GM19025 (cell line): ENCODE data around the gene PAFAH2.

Experiments
- ATAC-seq: cut with Tn5 transposase; IDR thresholded peaks from one replicate; pipeline ENCODE4 v1.9.1; 2021; ENCODE audit warnings: mild to moderate bottlenecking, low read depth, moderate library complexity; ENCODE audit not compliant: unreplicated experiment

The PAFAH2 gene

DNA sequence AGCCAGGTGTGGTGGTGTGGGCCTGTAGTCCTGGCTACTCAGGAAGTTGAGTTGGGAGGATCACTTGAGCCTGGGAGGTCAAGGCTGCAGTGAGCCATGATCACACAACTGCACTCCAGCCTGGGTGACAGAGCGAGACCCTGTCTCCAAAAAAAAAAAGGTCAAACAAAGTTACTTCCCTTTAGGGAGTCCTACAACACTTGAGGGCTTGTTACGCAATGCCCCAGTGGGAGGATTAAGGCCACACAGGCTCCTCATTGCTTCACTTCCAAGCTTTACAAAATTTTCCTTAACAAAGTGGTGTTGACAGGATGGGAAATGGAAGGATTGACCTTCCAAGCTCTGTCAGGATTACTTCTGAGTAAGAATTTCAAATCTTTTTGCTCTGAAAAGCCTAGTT lies 17.5 kb upstream of the PAFAH2 start:
- no peak for ATAC-seq

DNA sequence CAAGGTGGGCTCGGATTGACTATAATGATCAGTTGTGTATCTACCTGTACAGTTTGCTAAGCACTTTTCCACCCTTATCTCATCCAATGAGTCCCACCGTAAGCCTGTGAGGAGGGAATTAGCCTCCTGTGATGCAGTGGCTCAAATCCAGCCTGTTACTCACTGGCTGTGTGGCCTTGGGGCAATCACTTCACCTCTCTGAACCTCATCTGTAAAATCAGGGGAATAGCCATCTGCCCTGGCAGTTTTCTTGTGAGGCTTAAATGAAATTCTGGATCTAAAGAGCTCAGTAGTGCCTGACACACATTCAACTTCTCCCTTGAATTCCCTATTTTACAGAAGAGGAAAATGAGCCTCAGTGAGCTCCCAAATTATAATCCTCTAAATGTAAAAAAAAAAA lies 16.3 kb upstream of the PAFAH2 start:
- no peak for ATAC-seq

DNA sequence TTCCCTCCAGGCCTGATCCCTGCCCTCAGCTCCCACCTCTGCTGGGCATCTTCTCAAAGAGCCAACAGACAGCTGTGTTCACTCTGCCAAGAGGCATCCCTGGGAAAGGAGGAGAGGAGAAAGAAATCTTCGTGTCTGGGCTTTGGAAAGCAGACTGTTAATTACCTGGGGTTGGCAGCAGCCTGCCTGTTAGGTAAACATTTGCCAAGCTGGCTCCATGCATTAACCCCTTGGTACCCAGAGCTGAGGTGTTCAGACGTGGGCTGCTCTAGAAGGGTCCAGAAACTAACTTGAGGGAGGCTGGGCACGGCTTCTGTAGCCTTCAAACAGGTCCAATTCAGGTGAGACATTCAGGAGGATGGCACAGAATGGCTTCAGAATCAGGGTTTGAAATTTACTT lies 15.0 kb upstream of the PAFAH2 start:
- ATAC-seq: no peak

DNA sequence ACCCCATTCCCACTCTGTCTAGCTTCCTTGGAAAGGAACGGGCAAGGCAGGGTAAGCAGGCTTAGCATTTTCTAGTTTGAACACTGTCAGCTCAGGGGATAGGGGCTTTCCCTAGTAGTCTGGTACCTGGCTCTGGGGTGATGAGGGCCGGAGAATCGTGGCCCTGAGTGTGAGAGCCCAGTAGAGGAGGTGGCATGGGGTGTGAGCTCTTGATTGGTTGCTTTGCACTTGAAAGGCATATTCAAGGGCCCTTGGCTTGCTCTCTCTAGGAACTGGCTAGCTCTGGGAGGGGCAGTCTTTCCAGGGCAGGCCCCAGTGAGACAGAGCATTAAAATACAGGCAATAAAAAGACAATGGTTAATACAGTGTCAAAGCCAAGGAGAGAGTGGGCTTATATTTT lies 13.0 kb upstream of the PAFAH2 start:
- ATAC-seq: no peak

DNA sequence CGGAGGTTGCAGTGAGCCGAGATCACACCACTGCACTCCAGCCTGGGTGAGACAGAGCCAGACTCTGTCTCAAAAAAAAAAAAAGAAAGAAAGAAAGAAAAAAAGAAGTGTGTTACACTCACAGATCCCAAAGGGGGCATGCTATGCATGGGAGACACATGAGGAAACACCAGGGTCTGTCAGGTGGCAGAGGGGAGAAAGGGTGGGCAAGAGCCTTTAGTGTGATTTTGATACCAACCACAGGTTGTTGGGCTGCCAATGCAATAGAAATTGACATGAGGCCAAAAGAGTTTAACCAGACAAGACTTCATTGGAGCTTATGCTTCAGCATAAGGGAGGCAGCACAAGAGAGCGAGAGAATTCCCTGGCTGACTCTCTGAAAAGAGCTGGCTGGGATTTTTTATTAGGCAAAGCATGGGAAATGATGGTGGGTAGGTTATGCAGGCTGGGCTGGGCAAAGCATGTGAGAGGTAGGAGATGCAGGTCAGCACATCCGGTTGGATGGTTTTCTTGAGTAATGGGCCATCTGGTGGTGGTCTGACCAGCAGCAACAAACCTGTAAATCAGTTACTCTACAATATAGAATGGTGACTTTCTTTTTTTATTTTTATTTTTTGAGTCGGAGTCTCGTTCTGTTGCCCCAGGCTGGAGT lies 12.1 kb upstream of the PAFAH2 start:
- ATAC-seq: no peak

DNA sequence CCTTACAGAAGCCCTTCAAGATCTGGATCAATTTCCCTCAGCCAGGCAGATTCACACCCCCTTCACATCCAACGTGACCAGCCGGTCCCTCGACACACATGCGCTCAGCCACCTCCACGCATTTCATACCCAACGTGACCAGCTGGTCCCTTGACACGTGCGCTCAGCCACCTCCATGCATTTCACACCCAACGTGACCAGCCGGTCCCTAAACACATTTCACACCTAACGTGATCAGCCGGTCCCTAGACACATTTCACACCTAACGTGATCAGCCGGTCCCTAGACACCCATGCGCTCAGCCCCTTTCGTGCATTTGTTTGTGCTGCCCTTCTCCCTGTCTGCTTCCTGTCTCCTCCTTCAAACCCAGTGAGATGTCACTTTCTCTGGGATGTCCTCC lies 8.8 kb upstream of the PAFAH2 start:
- ATAC-seq: no peak

DNA sequence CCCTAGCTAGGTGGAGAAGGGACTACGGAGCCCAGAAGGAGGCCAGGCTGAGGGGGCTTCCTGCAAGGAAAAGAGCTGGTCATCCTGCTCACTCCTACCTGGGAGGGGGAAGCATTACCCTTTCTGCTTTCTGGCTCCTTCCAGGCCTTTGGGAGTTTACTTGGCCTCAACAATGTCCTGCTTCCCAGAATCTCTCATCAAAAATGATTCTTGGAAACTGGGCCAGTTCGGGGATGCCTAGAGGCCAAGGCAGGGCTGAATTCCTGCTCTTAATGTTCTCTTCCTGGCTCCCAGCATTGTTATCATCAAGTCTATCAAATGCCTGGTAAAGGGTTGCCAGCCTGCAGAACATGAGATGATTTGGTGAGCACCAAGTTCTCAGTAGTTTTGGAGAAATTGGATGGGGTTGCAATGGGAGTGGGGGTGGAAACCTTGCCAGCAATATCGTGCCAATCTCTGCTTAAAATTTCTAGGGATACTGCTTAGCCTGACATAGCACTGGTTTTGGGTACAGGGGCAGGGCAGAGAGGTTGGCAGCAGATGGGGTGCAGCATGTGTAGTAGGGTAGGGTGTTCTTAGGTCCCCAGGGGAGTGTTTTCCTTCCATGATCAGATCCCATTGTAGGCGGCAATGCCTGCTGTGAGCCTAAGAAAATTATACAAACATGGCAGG lies 7.7 kb upstream of the PAFAH2 start:
- ATAC-seq: no peak

DNA sequence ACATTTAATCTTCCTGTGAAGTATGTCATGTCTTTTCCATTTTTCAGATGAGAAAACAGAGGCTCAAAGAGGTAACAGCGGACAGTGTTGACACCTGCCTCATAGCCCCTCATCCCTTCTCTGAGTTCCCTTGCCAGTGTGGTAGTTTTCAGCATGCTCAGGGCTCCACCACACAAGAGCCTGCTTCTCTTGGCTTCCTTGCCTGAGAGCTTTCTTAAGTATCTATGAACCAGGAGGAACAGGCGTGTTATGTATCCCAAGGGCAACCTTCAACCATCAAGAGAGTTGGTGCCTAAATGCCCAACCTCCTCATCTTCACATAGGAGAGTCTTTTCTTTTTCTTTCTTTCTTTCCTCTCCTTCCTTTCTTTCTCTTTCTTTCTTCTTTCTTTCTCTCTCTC lies 5.9 kb upstream of the PAFAH2 start:
- no peak for ATAC-seq

DNA sequence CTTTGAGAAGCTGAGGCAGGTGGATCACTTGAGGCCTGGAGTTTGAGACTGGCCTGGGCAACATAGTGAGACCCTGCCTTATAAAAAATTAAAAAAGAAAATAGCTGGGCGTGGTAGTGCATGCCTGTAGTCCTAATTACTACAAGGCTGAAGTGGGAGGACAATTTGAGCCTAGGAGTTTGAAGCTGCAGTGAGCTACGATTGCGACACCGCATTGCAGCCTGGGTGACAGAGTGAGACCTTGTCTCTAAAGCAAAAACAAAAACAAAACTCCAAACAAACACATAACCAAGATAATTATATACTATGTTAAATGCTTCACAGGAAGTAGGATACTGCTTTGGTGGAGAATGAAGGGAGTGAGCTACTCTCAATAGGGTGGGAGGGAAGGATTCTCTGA lies 5.4 kb upstream of the PAFAH2 start:
- ATAC-seq: no peak

DNA sequence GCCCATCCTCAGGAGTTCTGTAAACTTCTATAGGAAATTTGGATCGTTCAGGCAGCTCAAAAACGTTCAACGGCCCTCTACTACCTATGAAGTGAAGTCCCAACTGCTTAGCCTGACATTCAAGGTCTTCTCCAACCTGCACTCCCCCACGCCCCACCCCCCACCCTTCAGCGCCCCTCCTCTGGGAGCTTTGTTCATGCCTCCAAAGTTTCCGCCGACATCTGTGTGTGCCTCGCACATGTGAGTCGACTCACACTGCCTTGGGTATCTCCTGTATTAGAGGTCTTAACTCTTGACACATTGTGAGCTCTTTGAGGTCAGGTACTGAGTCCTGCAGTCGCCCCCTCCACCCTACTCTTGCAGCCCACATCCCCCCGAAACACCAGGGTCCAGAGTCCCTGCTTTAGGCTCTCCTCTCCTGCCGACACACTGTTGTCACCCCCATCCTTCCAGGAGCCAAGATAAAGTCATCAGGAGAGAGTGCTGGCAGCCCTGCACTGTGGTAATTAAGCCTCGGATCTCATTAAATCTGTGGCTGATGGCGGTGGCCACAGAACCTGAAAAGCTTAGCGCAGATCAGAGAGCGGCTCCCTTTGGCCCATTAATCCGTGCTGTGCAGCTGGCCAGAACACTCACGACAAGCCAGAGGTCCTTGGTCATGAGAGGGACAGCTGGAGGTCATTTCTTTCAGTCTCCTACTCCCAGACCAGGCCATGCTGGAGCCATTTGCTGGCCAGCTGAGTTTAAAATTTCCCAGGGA lies 1.4 kb upstream of the PAFAH2 start:
- ATAC-seq: no peak

DNA sequence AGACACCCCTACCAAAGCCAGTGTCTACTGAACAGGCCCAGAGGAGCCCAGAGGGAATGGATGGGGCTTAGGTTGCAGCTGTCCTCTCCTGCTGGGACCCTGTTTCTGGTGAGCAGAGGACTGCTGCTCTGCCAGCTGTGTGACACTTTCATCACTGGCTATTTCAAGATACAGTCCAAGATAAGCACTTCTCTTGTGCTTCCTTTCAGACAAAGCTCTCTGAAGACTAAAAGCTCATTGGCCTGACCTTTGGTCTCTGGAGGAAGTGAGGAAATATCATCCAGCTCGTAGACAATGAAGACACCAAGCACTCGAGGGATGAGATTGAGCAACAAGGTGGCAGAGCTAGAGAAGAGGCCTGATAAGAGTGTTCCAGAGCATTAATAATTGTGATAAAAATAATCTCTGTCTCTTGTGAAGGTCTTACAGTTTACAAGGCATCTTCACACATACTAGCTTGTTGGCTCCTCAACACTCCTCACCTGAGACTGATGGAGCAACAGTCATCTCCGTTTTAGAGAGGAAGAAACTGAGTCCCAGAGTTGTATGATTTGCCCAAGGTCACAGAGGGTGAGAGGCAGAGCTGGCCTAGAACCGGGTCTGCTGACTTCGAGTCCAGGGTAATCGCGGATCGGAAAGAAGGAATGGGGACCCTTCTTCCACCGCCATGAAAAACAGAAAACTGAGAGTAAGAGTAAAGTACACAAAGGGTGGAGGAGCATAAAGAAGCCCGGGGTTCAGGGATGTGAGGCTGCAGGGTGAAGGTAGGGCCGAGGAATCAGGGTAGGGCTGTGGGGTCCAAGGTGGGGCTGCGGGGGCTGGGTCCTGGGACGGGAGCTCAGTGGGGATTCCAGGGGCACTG lies 666 bp downstream of the PAFAH2 start:
- ATAC-seq: no peak

DNA sequence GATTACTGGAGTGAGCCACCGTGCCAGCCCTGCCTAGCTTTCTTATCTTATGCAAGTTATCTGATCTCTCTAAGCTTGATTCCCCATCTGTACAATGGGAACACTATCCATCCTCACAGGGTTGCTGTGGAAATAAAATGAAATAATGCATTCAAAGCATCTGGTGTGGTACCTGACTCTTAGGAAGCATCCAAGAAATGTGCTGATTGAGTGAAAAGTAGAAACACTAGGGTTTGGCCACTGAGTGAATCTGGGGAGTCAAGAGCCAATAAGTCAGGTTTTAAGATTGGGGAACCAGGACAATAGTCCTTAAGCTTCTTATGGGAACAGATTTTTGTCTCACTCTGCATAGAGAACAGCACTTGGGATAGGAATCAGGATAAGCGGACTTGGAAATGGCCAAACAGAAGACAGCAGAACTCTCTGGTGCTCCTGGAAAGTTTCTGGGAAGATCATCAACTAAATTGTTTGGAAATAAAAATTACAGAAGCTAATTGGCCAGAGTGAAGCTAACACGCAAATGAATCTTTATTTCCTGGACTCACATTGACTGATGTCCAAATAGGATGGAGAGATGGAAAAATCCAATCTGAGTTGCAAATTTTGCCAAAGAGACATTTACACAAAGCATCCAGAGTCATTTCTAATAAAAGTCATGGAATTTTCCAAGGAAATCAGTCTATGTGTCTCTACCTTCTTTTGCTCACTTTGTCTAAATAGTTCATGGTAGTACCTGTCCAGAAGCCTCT lies 3.3 kb downstream of the PAFAH2 start:
- no peak for ATAC-seq

DNA sequence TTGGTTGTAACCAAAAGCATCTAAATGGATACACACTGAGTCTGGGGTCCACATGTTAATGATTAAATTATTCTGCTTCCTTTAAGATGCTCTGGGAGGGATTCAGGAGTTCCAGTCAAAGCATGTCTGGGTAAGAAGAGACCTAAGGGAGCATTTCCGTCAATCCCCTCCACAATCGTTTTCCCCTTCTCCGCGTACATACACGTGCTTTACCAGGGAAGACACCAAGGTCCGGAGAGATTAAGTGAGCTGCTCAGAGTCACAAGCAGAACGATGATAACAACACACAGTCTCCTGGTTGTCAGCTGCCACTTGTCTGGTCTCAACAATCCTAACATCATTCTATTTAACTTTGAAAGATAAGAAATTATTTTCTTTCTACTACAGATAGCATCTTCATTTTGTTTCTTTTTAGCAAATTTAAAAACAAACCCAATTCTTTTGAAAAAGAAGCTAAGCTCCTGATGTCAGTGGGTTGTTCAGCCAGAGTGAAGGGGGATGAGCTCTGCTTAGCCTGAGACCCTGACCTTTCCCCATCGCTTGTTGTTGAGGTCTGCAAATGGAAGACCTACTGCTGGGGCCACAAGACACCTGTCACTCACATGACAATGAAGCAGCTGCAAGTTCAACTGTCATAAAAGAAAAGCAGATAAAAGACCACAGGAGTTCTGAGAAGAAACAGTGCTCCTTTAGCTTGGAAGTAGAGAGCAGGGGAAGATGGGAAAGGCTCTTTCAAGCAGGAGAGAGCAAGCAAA lies 4.5 kb downstream of the PAFAH2 start:
- ATAC-seq: no peak

DNA sequence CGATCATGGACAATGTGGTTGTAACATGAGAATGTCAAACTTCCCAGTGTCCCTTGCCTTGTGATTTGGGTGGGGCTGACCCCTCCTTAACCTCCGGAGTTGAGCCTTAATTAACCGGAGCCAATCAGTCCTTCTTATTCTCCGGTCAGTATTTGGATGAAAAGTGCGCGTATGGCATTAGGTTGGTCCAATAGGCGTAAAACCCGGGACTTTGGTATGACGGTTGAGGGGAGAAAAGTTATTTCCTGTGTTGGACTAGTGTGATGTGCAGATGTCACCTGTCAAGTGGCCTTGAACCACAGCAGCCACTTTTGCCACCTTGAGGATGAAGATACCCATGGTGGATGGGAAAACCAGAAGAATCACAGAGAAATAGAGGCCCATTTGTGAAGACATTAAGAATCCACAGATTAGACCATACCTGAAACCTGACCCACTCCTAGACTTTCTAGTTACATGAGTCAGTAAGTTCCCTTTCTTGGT lies 5.1 kb downstream of the PAFAH2 start:
- no peak for ATAC-seq

DNA sequence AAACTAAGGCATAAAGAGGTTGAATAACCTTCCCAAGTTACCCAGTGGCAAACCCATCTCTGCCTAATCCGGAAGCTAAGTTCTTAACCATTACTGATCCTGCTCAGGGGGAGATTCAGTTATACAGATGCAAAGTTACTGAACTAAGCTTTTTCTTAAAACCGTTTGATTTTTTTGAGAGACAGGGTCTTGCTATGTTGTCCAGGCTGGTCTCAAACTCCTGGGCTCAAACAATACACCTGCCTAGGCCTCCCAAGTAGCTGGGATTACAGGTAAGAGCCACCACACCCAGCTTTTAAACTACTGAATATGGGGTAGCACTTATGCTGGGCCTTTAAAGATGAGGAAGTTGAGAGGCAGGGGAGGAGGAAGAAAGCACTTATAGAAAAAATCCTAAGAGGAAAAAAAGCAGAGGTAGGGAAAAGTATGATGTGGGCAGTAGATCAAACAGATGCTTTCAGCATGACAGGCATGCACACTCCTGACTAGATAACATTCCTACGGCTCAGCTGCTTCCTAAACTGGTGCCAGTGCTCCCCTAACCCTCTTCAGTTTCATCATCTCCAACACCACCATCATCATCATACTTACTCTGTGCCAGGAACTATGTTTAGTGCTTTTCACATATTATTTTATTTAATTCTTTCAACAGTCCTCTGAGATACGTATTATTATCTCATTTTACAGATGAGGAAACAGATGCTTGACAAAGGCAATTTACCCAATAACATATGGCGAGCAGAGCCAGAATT lies 5.8 kb downstream of the PAFAH2 start:
- no peak for ATAC-seq

DNA sequence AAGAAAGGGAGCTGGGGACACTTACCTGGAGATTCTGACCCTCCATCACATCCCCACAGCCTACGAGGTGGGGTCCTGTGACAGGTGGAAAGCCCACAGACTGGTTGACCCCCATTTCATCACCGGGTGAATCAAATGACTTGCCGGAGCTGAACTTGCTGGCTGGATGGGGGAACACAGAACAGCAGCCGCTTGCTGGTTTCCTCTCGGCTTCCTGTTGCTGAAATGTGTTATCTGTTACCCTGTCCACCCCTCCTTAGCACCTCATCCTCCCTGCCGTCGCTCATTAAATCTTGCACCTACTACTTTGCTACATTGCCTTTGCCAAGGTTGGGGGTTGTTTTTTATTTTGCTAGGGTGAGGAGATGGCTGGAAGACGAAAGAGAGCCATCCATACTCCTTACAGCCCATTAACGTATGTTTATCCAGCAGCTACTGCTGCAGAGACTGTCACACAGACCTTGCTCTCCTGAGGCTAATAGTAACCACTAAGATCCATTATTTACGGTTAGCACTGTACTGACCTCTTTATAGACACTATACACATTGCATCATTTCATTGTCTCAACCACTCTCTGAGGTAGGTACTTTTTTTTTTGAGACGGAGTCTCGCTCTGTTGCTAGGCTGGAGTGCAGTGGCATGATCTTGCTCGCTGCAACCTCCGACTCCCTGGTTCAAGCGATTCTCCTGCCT lies 7.0 kb downstream of the PAFAH2 start:
- ATAC-seq: no peak

DNA sequence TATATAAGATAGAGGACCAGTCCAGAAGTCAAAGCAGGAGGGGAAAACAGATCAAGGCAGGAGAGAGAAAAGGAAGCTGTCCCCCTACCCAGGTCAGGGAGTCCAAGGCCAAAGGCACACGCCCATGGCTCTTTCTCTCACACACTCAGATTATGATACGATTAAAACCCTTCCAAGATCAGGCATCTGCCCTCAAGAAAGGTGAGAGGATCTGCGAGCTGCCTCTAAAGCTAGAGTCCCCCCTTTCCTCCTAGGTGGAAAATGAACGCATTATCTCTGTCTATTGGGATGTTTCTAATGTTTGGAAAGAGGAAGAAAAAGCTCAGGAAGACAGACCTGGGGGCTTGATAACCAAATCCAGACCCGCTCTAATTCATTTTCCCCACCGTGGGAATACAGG lies 7.6 kb downstream of the PAFAH2 start:
- no peak for ATAC-seq
